ENCODE measurements around the gene HOXB3. TPM values are rescaled to one million over a fixed set of nuclear protein-coding genes. Genes with fewer than 3 reads are reported as not detected.

HOXB3 gene
- total RNA-seq, 2 donors from 2014 or later = 7.8 to 11.4 TPM

DNA sequence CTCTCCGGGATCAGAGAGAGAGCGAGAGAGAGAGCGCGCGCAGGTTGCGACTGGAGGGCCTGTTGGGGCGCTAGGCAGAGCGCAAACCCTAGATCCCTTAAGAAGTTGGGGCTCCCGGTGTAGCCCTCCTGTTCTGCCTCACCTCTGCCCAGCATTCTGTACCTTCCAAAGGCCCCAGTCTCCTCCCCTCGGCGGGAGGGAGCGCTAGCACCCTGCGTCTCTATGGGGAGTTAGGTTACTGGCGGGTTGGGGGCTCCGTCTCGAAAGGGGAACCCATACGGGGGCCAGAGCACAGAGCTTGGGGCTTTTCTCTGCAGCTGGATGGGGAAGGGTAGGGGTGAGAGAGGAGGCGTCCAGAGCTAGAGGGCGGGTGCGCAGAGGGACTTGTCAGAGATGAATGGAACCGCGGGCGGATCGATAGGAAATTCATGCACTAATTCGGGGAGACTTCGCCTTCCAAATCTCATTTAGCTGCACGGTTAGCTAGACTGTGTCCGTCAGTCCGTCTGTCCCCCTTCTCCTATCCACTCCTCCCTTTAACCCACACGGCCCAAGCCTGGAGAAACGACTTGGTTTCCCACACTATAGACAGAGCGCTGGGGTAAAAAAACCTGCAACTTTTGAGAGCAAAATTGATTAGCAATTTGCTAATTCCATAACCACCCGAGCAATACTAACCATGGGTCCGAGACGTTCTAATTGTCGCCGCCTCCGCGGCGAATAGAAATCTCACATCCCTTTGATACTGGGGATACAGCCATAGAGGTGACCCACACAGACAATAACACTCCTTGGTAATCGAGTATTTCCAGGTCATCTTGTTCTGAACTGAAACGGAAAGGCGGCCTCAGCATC lies 11.2 kb downstream of the HOXB3 start:
- no peaks in the 10 kb centered on the region for H3K4me1 ChIP-seq (replicated peaks)
- intact Hi-C loops (cut with DNase I) = no loop called here
- 23% methylated on average over 43 of the region's 43 CpGs for WGBS
- no peaks in the 10 kb centered on the region for H3K36me3 ChIP-seq
- no peaks in the 10 kb centered on the region for H3K9me3 ChIP-seq
- no peak overlapping the region for H3K27ac ChIP-seq
- peak overlapping the region; percentile 14 to 27 for H3K4me3 ChIP-seq
- no peak for DNase-seq (ENCODE audit: low spot score)
- TF ChIP-seq, protein P1, sequence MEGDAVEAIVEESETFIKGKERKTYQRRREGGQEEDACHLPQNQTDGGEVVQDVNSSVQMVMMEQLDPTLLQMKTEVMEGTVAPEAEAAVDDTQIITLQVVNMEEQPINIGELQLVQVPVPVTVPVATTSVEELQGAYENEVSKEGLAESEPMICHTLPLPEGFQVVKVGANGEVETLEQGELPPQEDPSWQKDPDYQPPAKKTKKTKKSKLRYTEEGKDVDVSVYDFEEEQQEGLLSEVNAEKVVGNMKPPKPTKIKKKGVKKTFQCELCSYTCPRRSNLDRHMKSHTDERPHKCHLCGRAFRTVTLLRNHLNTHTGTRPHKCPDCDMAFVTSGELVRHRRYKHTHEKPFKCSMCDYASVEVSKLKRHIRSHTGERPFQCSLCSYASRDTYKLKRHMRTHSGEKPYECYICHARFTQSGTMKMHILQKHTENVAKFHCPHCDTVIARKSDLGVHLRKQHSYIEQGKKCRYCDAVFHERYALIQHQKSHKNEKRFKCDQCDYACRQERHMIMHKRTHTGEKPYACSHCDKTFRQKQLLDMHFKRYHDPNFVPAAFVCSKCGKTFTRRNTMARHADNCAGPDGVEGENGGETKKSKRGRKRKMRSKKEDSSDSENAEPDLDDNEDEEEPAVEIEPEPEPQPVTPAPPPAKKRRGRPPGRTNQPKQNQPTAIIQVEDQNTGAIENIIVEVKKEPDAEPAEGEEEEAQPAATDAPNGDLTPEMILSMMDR (IDR thresholded peaks at IDR 0.05) = no peak
- TF ChIP-seq POLR2AphosphoS5 (IDR thresholded peaks at IDR 0.05) (no peak), POLR2A (IDR thresholded peaks at IDR 0.05) (no peak)
- peaks cover 73% of the 10 kb centered on the region for H3K27me3 ChIP-seq (replicated peaks; ENCODE audit: insufficient read depth)

DNA sequence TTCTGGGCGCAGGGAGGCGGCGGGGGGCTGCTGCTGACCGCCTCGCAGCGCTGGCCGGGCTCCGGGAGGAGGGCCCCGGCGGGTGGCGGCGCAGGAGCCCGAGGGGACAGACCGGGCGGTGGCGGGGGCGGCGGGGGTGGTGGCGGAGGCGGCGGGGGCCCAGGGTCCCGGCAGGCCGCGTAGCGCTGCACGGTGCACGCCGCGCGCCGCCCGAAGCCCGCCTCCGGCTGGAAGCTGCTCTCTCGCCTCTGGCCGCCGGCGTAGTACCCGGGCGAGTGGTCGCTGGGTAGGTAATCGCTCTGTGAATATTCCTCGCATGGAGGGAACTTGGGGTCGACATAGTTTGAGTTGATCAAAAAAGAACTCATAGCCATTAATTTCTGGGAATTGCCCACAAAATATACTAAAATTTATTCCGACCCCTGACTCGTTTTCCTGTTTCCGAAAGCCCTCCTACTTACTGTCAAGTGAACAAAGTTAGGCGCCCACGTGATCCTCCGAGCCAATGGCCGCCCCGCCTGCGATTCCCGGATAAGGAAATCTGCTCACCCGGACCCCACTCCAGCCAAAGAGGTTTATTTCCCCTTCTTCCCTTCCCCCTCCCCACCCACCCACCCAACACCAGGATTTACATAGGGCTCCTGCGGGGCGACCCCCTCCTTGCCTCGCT lies 12.0 kb downstream of the HOXB3 start, which contains the start of gene HOXB4:
Gene HOXB4, minus strand, starts transcription at position 405 of the 670 bp plus-strand sequence. Its CDS starts 31 bp downstream, at position 374.
- no peaks in the 10 kb centered on the region for H3K9me3 ChIP-seq
- WGBS = 2% methylated on average over 37 of the region's 58 CpGs
- TF ChIP-seq POLR2A (IDR thresholded peaks at IDR 0.05) (no peak), POLR2AphosphoS5 (IDR thresholded peaks at IDR 0.05) (no peak)
- TF ChIP-seq, protein P1 (IDR thresholded peaks at IDR 0.05) = no peak
- intact Hi-C loops (cut with DNase I) = no loop called here
- no peaks in the 10 kb centered on the region for H3K4me1 ChIP-seq (replicated peaks)
- no peak within 1 kb of the TSS for H3K27ac ChIP-seq
- no peaks in the 10 kb centered on the region for H3K36me3 ChIP-seq
- peaks cover 73% of the 10 kb centered on the region for H3K27me3 ChIP-seq (replicated peaks; ENCODE audit: insufficient read depth)
- H3K4me3 ChIP-seq = peak within 1 kb of the TSS; percentile 14 to 27
- no peak for DNase-seq (ENCODE audit: low spot score)

DNA sequence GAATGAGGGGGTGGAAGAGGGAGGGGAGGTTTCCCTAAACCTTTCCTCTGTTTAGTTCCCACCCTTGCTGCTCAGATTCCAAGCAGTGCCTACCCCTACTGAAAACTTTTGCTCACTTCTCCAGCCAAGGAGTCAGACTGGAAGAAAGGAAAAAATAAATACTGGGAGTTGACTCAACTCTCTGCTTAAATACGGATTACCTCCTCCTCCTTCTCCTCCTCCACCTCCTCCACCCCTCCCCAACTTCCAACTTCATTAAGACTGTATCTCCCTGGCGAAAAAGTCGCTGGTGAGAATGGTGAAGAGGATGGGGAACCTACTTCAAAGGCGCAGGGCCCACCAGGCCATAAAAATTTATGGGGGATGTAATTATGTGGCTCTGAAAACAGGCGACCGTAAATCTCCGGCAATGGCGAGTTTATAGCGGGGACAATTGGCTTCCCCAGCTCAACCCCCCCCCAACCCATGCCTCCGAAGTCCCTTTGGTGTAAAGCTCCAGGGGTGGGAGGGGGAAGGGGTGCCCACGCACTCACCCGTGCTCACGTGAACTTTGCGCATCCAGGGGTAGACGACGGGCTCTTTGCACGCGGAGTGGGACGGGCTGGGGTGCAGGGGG lies 12.6 kb downstream of the HOXB3 start:
- Histone ChIP-seq H3K36me3 (no peaks in the 10 kb centered on the region), H3K27ac (no peak overlapping the region), H3K9me3 (no peaks in the 10 kb centered on the region), H3K4me1 (replicated peaks) (no peaks in the 10 kb centered on the region), H3K27me3 (replicated peaks; ENCODE audit: insufficient read depth) (peaks cover 66% of the 10 kb centered on the region), H3K4me3 (peak overlapping the region; percentile 14 to 27)
- DNase-seq (ENCODE audit: low spot score) = no peak
- TF ChIP-seq POLR2A (IDR thresholded peaks at IDR 0.05) (no peak), POLR2AphosphoS5 (IDR thresholded peaks at IDR 0.05) (no peak)
- TF ChIP-seq, protein P1 (IDR thresholded peaks at IDR 0.05) = no peak
- intact Hi-C loops (cut with DNase I) = no loop called here
- 4% methylated on average over 18 of the region's 19 CpGs for WGBS

DNA sequence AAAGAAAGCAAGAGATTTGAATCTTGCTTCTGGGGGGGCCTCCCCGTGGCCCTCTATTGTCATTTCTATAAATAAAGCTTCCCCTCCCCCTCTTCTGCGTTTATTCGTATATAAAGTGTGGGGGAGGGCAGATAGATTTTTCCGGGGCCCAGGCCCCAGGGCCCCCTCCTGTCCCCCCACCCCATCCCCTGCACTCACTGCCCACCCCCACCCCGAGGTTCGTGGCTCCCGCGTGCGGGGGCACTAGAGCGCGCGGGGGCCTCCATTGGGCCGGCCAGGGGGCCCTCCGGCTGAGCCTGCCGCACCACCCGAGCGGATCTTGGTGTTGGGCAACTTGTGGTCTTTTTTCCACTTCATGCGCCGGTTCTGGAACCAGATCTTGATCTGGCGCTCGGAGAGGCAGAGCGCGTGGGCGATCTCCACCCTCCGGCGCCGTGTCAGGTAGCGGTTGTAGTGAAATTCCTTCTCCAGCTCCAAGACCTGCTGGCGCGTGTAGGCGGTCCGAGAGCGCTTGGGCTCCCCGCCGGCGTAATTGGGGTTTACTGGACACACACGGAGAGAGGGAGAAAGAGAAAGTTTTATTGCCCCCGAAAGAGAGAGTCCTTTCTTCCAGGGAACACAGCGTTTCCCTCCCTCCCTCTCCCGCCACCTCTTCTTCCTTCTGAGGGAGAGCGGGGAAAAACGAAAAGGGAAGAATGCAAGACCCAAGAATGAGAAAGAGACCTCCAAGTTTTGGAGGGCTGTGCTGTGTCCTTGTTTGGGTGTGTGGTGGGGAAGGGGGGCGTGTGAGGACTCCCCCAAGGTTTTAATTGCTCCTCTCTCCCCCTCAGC lies 13.3 kb downstream of the HOXB3 start:
- DNase-seq (ENCODE audit: low spot score) = no peak
- Histone ChIP-seq H3K9me3 (no peaks in the 10 kb centered on the region), H3K36me3 (no peaks in the 10 kb centered on the region), H3K27me3 (replicated peaks; ENCODE audit: insufficient read depth) (peaks cover 59% of the 10 kb centered on the region), H3K27ac (no peak overlapping the region), H3K4me3 (no peak overlapping the region), H3K4me1 (replicated peaks) (no peaks in the 10 kb centered on the region)
- WGBS = 7% methylated on average over 33 of the region's 43 CpGs
- intact Hi-C loops (cut with DNase I) = no loop called here
- TF ChIP-seq, protein P1 (IDR thresholded peaks at IDR 0.05) = no peak
- no peak for TF ChIP-seq POLR2A (IDR thresholded peaks at IDR 0.05)
- TF ChIP-seq POLR2AphosphoS5 (IDR thresholded peaks at IDR 0.05) = no peak

All from prostate gland (tissue), 2 donors.